Measurements from ENCODE around the gene DCXR. TPM values are rescaled to one million over a fixed set of nuclear protein-coding genes. Genes with fewer than 3 reads are reported as not detected.

DCXR gene
- total and polyA plus RNA-seq, 10 of the 15 experiments (the other 5 are each of a cell fraction or from before 2014, with no cell fraction given) = 12.3 to 139 (median 88.9) TPM

- DNase-seq (ENCODE audit: low read depth, low spot score) = no peak
- 86% methylated on average over 30 of the region's 32 CpGs for WGBS (ENCODE audit: insufficient coverage, insufficient replicate concordance, low lambda C conversion rate, missing lambda C conversion rate)
- Histone ChIP-seq H3K27ac (ENCODE audit: control insufficient read depth, insufficient read depth) (no peak overlapping the region), H3K9ac (ENCODE audit: control insufficient read depth, insufficient read depth, low read length) (no peak overlapping the region), H3K9me3 (replicated peaks; ENCODE audit: control insufficient read depth, insufficient read depth, low read length) (no peaks in the 10 kb centered on the region), H3K27me3 (replicated peaks in 1 of 2; ENCODE audit: control insufficient read depth in 2 of 2, insufficient read depth in 2 of 2, low read length in 1 of 2) (no peaks in the 10 kb centered on the region), H2AFZ (ENCODE audit: control insufficient read depth, low read depth, low read length) (no peak overlapping the region), H3K4me1 (ENCODE audit: control insufficient read depth, insufficient read depth, low read length) (no peaks in the 10 kb centered on the region), H3K4me3 (no peak overlapping the region), H3K79me2 (ENCODE audit: control insufficient read depth, insufficient read depth, low read length) (no peaks in the 10 kb centered on the region), H3K4me2 (ENCODE audit: control insufficient read depth, insufficient read depth) (no peak overlapping the region), H4K20me1 (ENCODE audit: control insufficient read depth, insufficient read depth) (no peaks in the 10 kb centered on the region), H3K36me3 (ENCODE audit: control insufficient read depth in 2 of 2, insufficient read depth in 2 of 2, low read length in 1 of 2) (peaks cover 0 to 3% of the 10 kb centered on the region in 2 experiments; a peak in 2 of 4 replicates)
- intact Hi-C loops (cut with micrococcal nuclease; ENCODE audit: unreplicated experiment) = no loop called here
- SMC1A ChIA-PET (ENCODE audit: uncharacterized antibody, unreplicated experiment) = no interaction called here
- TF ChIP-seq NFYA (IDR thresholded peaks at IDR 0.05; ENCODE audit: borderline replicate concordance, low read depth, low read length) = no peak
- TF ChIP-seq POLR2A (IDR thresholded peaks at IDR 0.05; ENCODE audit: low read depth, low read length) = 0 out of 2 replicates have a peak, but pooled peaks have one; percentile 15
- POLR2A ChIA-PET = no interaction called here
- FAIRE-seq = no peak
- RAD21 ChIA-PET (ENCODE audit: unreplicated experiment) = interaction anchor here (0.7 kb wide), 1 partner anchor 197 kb away, joined by 3 read pairs; no protein-coding TSS in a partner anchor
- CTCF ChIA-PET = no interaction called here
- no peak for ATAC-seq
- in situ Hi-C loops (cut with MboI) = no loop called here
- no TSS peak for BruUV-seq (replicated peaks)
Measured at GRCh38 chr17:82000803-82001570, 36.5 kb downstream of the DCXR start.

- 85% methylated on average over 30 of the region's 36 CpGs for WGBS (ENCODE audit: insufficient coverage, insufficient replicate concordance, low lambda C conversion rate, missing lambda C conversion rate)
- in situ Hi-C loops (cut with MboI) (no loop called here), intact Hi-C loops (cut with micrococcal nuclease; ENCODE audit: unreplicated experiment) (no loop called here)
- no peak for DNase-seq (ENCODE audit: low read depth, low spot score)
- Histone ChIP-seq H3K27me3 (replicated peaks in 1 of 2; ENCODE audit: control insufficient read depth in 2 of 2, insufficient read depth in 2 of 2, low read length in 1 of 2) (no peaks in the 10 kb centered on the region), H4K20me1 (ENCODE audit: control insufficient read depth, insufficient read depth) (no peaks in the 10 kb centered on the region), H3K27ac (ENCODE audit: control insufficient read depth, insufficient read depth) (no peak overlapping the region), H3K4me3 (no peak overlapping the region), H3K4me1 (ENCODE audit: control insufficient read depth, insufficient read depth, low read length) (no peaks in the 10 kb centered on the region), H3K79me2 (ENCODE audit: control insufficient read depth, insufficient read depth, low read length) (no peaks in the 10 kb centered on the region), H3K36me3 (ENCODE audit: control insufficient read depth in 2 of 2, insufficient read depth in 2 of 2, low read length in 1 of 2) (peaks cover 0 to 3% of the 10 kb centered on the region in 2 experiments; a peak in 3 of 4 replicates), H3K9ac (ENCODE audit: control insufficient read depth, insufficient read depth, low read length) (no peak overlapping the region), H3K9me3 (replicated peaks; ENCODE audit: control insufficient read depth, insufficient read depth, low read length) (no peaks in the 10 kb centered on the region), H2AFZ (ENCODE audit: control insufficient read depth, low read depth, low read length) (no peak overlapping the region), H3K4me2 (ENCODE audit: control insufficient read depth, insufficient read depth) (no peak overlapping the region)
- ATAC-seq = no peak
- BruUV-seq (replicated peaks) = no TSS peak
- RAD21 ChIA-PET (ENCODE audit: unreplicated experiment) = no interaction called here
- TF ChIP-seq PML (IDR thresholded peaks at IDR 0.05; ENCODE audit: low read length) (no peak), POLR2A (IDR thresholded peaks at IDR 0.05; ENCODE audit: low read depth, low read length) (no peak), GABPA (IDR thresholded peaks at IDR 0.05; ENCODE audit: low read depth) (no peak), LARP7 (IDR thresholded peaks at IDR 0.05) (no peak), HDAC2 (IDR thresholded peaks at IDR 0.05) (no peak), PBX3 (IDR thresholded peaks at IDR 0.05; ENCODE audit: insufficient replicate concordance, low read depth, low read length) (no peak), TCF7 (IDR thresholded peaks at IDR 0.05; ENCODE audit: borderline replicate concordance) (no peak), NRF1 (conservative IDR thresholded peaks at IDR 0.05; ENCODE audit: low read depth, low read length) (no peak), RAD21 (IDR thresholded peaks at IDR 0.05; ENCODE audit: insufficient read depth, low read depth, low read length) (no peak)
- TF ChIP-seq, protein P1, sequence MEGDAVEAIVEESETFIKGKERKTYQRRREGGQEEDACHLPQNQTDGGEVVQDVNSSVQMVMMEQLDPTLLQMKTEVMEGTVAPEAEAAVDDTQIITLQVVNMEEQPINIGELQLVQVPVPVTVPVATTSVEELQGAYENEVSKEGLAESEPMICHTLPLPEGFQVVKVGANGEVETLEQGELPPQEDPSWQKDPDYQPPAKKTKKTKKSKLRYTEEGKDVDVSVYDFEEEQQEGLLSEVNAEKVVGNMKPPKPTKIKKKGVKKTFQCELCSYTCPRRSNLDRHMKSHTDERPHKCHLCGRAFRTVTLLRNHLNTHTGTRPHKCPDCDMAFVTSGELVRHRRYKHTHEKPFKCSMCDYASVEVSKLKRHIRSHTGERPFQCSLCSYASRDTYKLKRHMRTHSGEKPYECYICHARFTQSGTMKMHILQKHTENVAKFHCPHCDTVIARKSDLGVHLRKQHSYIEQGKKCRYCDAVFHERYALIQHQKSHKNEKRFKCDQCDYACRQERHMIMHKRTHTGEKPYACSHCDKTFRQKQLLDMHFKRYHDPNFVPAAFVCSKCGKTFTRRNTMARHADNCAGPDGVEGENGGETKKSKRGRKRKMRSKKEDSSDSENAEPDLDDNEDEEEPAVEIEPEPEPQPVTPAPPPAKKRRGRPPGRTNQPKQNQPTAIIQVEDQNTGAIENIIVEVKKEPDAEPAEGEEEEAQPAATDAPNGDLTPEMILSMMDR (IDR thresholded peaks at IDR 0.05 in 2 of 3, conservative IDR thresholded peaks at IDR 0.05 in 1 of 3; ENCODE audit: control insufficient read depth in 2 of 3, extremely low read depth in 1 of 3, insufficient read depth in 1 of 3, low read depth in 3 of 3, low read length in 3 of 3) = no peak
- POLR2A ChIA-PET = no interaction called here
- SMC1A ChIA-PET (ENCODE audit: uncharacterized antibody, unreplicated experiment) = no interaction called here
- no peak for FAIRE-seq
- CTCF ChIA-PET = no interaction called here
Measured at GRCh38 chr17:81999976-82000802, 37.3 kb downstream of the DCXR start.
